HG03280 (cell line): ENCODE results near the gene DCUN1D1.
"Not testable (repeated sequence)": the region's sequence is repeated elsewhere in the genome, so short reads cannot be mapped to it uniquely, and the experiment has no call there.

Experiments
- ATAC-seq: cut with Tn5 transposase; IDR thresholded peaks from one replicate; pipeline ENCODE4 v1.9.1; 2021; ENCODE audit warnings: mild to moderate bottlenecking, moderate library complexity; ENCODE audit not compliant: unreplicated experiment

Gene DCUN1D1

GRCh38 chr3:182980204-182981037, at the start of gene DCUN1D1:
TSS of gene DCUN1D1 (minus strand) at chr3:182980538. CDS start at chr3:182980489, 49 bp downstream.
- ATAC-seq, result peak; percentile 93

GRCh38 chr3:183028416-183028815, 48.1 kb upstream of the DCUN1D1 start:
- ATAC-seq, result no peak

GRCh38 chr3:183027276-183027675, 46.9 kb upstream of the DCUN1D1 start:
- no peak for ATAC-seq

- ATAC-seq, result no peak
Observed at GRCh38 chr3:183022936-183023516, 42.7 kb upstream of the DCUN1D1 start.

- ATAC-seq, result no peak
Observed at GRCh38 chr3:183018421-183019192, 38.3 kb upstream of the DCUN1D1 start.

- ATAC-seq, result no peak
Observed at GRCh38 chr3:183015185-183015584, 34.8 kb upstream of the DCUN1D1 start.

GRCh38 chr3:183013856-183014255, 33.5 kb upstream of the DCUN1D1 start:
- no peak for ATAC-seq

GRCh38 chr3:183013074-183013473, 32.7 kb upstream of the DCUN1D1 start:
- no peak for ATAC-seq

GRCh38 chr3:183008800-183009199, 28.5 kb upstream of the DCUN1D1 start:
- ATAC-seq, result no peak

GRCh38 chr3:183008303-183008702, 28.0 kb upstream of the DCUN1D1 start:
- ATAC-seq, result no peak

- ATAC-seq, result no peak
Observed at GRCh38 chr3:183006396-183007002, 26.2 kb upstream of the DCUN1D1 start.

- no peak for ATAC-seq
Observed at GRCh38 chr3:182999767-183000166, 19.4 kb upstream of the DCUN1D1 start.

GRCh38 chr3:182993486-182994201, 13.3 kb upstream of the DCUN1D1 start:
- not testable (repeated sequence) for ATAC-seq

GRCh38 chr3:182989566-182989965, 9.2 kb upstream of the DCUN1D1 start:
- no peak for ATAC-seq

- no peak for ATAC-seq
Observed at GRCh38 chr3:182986021-182986420, 5.7 kb upstream of the DCUN1D1 start.

GRCh38 chr3:182983876-182984275, 3.5 kb upstream of the DCUN1D1 start:
- no peak for ATAC-seq

GRCh38 chr3:182981038-182981380, 671 bp upstream of the DCUN1D1 start:
- no peak for ATAC-seq

GRCh38 chr3:182979674-182980191, 605 bp downstream of the DCUN1D1 start:
- peak; percentile 10 for ATAC-seq

- no peak for ATAC-seq
Observed at GRCh38 chr3:182979103-182979673, 1.1 kb downstream of the DCUN1D1 start.

GRCh38 chr3:182978387-182978786, 2.0 kb downstream of the DCUN1D1 start:
- no peak for ATAC-seq
